WTC11 (cell line): ENCODE measurements around the gene TMEM81.

ENCODE experiments used
- CTCF ChIP-seq: fragments of 200-600 bp; IDR thresholded peaks from 2 replicates; pipeline ENCODE4 v1.8.0; 2022; ENCODE audit warnings: antibody characterized with exemption
- E2F1 ChIP-seq: sonication (generic); formaldehyde crosslinking; IDR thresholded peaks from 2 replicates; pipeline ENCODE4 v1.8.0; 2022; ENCODE audit warnings: mild to moderate bottlenecking, missing genetic modification reagents
- FOXK1 ChIP-seq: sonication (generic); formaldehyde crosslinking; IDR thresholded peaks from 2 replicates; pipeline ENCODE4 v1.8.0; 2022; ENCODE audit warnings: mild to moderate bottlenecking, moderate library complexity, missing genetic modification reagents
- FOXP1 ChIP-seq: sonication (generic); formaldehyde crosslinking; IDR thresholded peaks from 2 replicates; pipeline ENCODE4 v1.8.0; 2022; ENCODE audit warnings: missing genetic modification reagents, mild to moderate bottlenecking, moderate library complexity, borderline replicate concordance
- JAZF1 ChIP-seq: fragments of 250-450 bp; sonication (Bioruptor Pico); IDR thresholded peaks from 2 replicates; pipeline ENCODE4 v1.9.0; 2021; ENCODE audit warnings: moderate library complexity, mild to moderate bottlenecking, inconsistent platforms
- JUN ChIP-seq: sonication (generic); formaldehyde crosslinking; IDR thresholded peaks from 2 replicates; pipeline ENCODE4 v1.8.0; 2023; ENCODE audit warnings: mild to moderate bottlenecking, missing genetic modification reagents
- MAX ChIP-seq: sonication (generic); formaldehyde crosslinking; IDR thresholded peaks from 2 replicates; pipeline ENCODE4 v1.8.0; 2022; ENCODE audit warnings: mild to moderate bottlenecking, missing genetic modification reagents
- MYBL2 ChIP-seq: sonication (generic); formaldehyde crosslinking; IDR thresholded peaks from 2 replicates; pipeline ENCODE4 v1.8.1; 2023; ENCODE audit warnings: mild to moderate bottlenecking, moderate library complexity, missing genetic modification reagents
- OVOL2 ChIP-seq: fragments of 250-450 bp; sonication (Bioruptor Pico); IDR thresholded peaks from 2 replicates; pipeline ENCODE4 v1.9.0; 2021; ENCODE audit warnings: mild to moderate bottlenecking, borderline replicate concordance
- RELA ChIP-seq: sonication (generic); formaldehyde crosslinking; IDR thresholded peaks from 2 replicates; pipeline ENCODE4 v1.8.1; 2022; ENCODE audit warnings: missing genetic modification reagents, mild to moderate bottlenecking, borderline replicate concordance
- USF1 ChIP-seq: sonication (generic); formaldehyde crosslinking; IDR thresholded peaks from 2 replicates; pipeline ENCODE4 v1.8.0; 2022; ENCODE audit warnings: mild to moderate bottlenecking, missing genetic modification reagents
- USF2 ChIP-seq: sonication (generic); formaldehyde crosslinking; IDR thresholded peaks from 2 replicates; pipeline ENCODE4 v1.8.1; 2023; ENCODE audit warnings: mild to moderate bottlenecking, missing genetic modification reagents, moderate library complexity
- ZBTB43 ChIP-seq: sonication (generic); formaldehyde crosslinking; IDR thresholded peaks from 2 replicates; pipeline ENCODE4 v1.8.1; 2023; ENCODE audit warnings: mild to moderate bottlenecking, missing genetic modification reagents

- no peak for TF ChIP-seq CTCF
- TF ChIP-seq ZBTB43, result no peak
- TF ChIP-seq FOXP1 (CRISPR knock-in tag), result no peak
- TF ChIP-seq JAZF1 (CRISPR knock-in tag), result no peak
- no peak for TF ChIP-seq USF2 (CRISPR knock-in tag)
- TF ChIP-seq USF1, result no peak
- no peak for TF ChIP-seq FOXK1 (CRISPR knock-in tag)
- no peak for TF ChIP-seq E2F1 (CRISPR knock-in tag)
- no peak for TF ChIP-seq MAX
- no peak for TF ChIP-seq MYBL2
- TF ChIP-seq JUN (CRISPR knock-in tag), result no peak
- TF ChIP-seq OVOL2, result no peak
- TF ChIP-seq RELA (CRISPR knock-in tag), result no peak
Measured at GRCh38 chr1:205067031-205067430, 17.2 kb downstream of the TMEM81 start.
